OCI-LY1 (cell line): ENCODE measurements around the gene CYREN.

Source experiments
- H2AFZ ChIP-seq: fragments of 200-600 bp; sonication (generic), shearing (Covaris generic); 2 replicates; pipeline ENCODE4 v1.6.0; 2014; ENCODE audit warnings: antibody characterized with exemption, mild to moderate bottlenecking, low read length
- H3F3A ChIP-seq: fragments of 200-600 bp; sonication (generic), shearing (Covaris generic); 2 replicates; pipeline ENCODE4 v1.6.0; 2014; ENCODE audit warnings: mild to moderate bottlenecking, antibody characterized with exemption, low read length, moderate library complexity; ENCODE audit not compliant: insufficient read depth
- H3K27ac ChIP-seq: fragments of 200-600 bp; sonication (generic); 2 replicates; pipeline ENCODE4 v1.5.1; 2014; ENCODE audit warnings: low read length, mixed run types, mild to moderate bottlenecking, low read depth; ENCODE audit not compliant: poor library complexity, severe bottlenecking
- H3K27me3 ChIP-seq: fragments of 200-600 bp; sonication (generic); 2 replicates; pipeline ENCODE4 v1.6.0; 2014; ENCODE audit warnings: antibody characterized with exemption, mild to moderate bottlenecking, low read length, moderate library complexity; ENCODE audit not compliant: insufficient read depth
- H3K36me3 ChIP-seq: fragments of 200-600 bp; sonication (generic); 2 replicates; pipeline ENCODE4 v1.6.1; 2014; ENCODE audit warnings: mild to moderate bottlenecking, antibody characterized with exemption, low read length, moderate library complexity, mixed read lengths; ENCODE audit not compliant: insufficient read depth
- H3K4me1 ChIP-seq: fragments of 200-600 bp; sonication (generic); 2 replicates; pipeline ENCODE4 v1.5.1; 2014; ENCODE audit warnings: mild to moderate bottlenecking, low read length, moderate library complexity; ENCODE audit not compliant: insufficient read depth, severe bottlenecking
- H3K4me2 ChIP-seq: fragments of 200-600 bp; sonication (generic), shearing (Covaris generic); 2 replicates; pipeline ENCODE4 v1.6.1; 2014; ENCODE audit warnings: low read length
- H3K4me3 ChIP-seq: fragments of 200-600 bp; sonication (generic); 2 replicates; pipeline ENCODE4 v1.5.1; 2014; ENCODE audit warnings: low read length, low read depth, mild to moderate bottlenecking, mixed read lengths; ENCODE audit not compliant: poor library complexity, severe bottlenecking
- H3K79me2 ChIP-seq: fragments of 200-600 bp; shearing (Covaris generic); 2 replicates; pipeline ENCODE4 v1.6.1; 2016; ENCODE audit warnings: mixed run types, low read length, mixed read lengths; ENCODE audit not compliant: insufficient read depth
- H3K9ac ChIP-seq: fragments of 200-600 bp; sonication (generic), shearing (Covaris generic); 2 replicates; pipeline ENCODE4 v1.6.1; 2014; ENCODE audit warnings: mild to moderate bottlenecking, low read length, mixed read lengths
- H3K9me2 ChIP-seq: fragments of 200-600 bp; sonication (generic), shearing (Covaris generic); 2 replicates; pipeline ENCODE4 v1.6.1; 2014; ENCODE audit warnings: low read depth, mild to moderate bottlenecking, low read length, mixed read lengths
- H3K9me3 ChIP-seq: fragments of 200-600 bp; shearing (Covaris generic); 2 replicates; pipeline ENCODE4 v1.6.1; 2014; ENCODE audit warnings: low read length, mixed read lengths
- H4K20me1 ChIP-seq: fragments of 200-600 bp; sonication (generic), shearing (Covaris generic); 2 replicates; pipeline ENCODE4 v1.6.0; 2016; ENCODE audit warnings: mild to moderate bottlenecking, low read length; ENCODE audit not compliant: insufficient read depth
- CTCF ChIP-seq: fragments of 200-600 bp; sonication (generic), shearing (Covaris generic); IDR thresholded peaks from 2 replicates; pipeline ENCODE4 v1.5.1; 2017; ENCODE audit warnings: mild to moderate bottlenecking, antibody characterized with exemption, low read length, moderate library complexity, mixed read lengths
- EZH2 ChIP-seq: fragments of 200-600 bp; sonication (generic), shearing (Covaris generic); IDR thresholded peaks from 2 replicates; pipeline ENCODE4 v1.8.0; 2017; ENCODE audit warnings: borderline replicate concordance, mixed run types, mild to moderate bottlenecking, antibody characterized with exemption, low read length, moderate library complexity, mixed read lengths

CYREN gene

GRCh38 chr7:135166338-135166990 is 4.0 kb downstream of the CYREN start:
- Histone ChIP-seq H3K27me3 (no peaks in the 10 kb centered on the region), H3K4me3 (no peak overlapping the region), H3K4me1 (peaks cover 27% of the 10 kb centered on the region), H2AFZ (no peak overlapping the region), H3K79me2 (no peaks in the 10 kb centered on the region), H3F3A (no peaks in the 10 kb centered on the region), H3K9ac (no peak overlapping the region), H3K27ac (no peak overlapping the region), H3K4me2 (no peak overlapping the region), H3K9me3 (peaks cover 8% of the 10 kb centered on the region; the same call in 1 of the 2 replicates), H4K20me1 (no peaks in the 10 kb centered on the region), H3K9me2 (no peaks in the 10 kb centered on the region), H3K36me3 (peaks cover 74% of the 10 kb centered on the region)
- TF ChIP-seq CTCF (no peak), EZH2 (no peak)

- no peaks in the 10 kb centered on the region for H3K79me2 ChIP-seq
- TF ChIP-seq CTCF (no peak), EZH2 (no peak)
- H3K27ac ChIP-seq = no peak overlapping the region
- no peaks in the 10 kb centered on the region for H3F3A ChIP-seq
- H2AFZ ChIP-seq = no peak overlapping the region
- H3K4me1 ChIP-seq = peaks cover 27% of the 10 kb centered on the region
- no peak overlapping the region for H3K4me3 ChIP-seq
- no peak overlapping the region for H3K9ac ChIP-seq
- H3K36me3 ChIP-seq = peaks cover 76% of the 10 kb centered on the region
- H4K20me1 ChIP-seq = no peaks in the 10 kb centered on the region
- peaks cover 8% of the 10 kb centered on the region; the same call in 1 of the 2 replicates for H3K9me3 ChIP-seq
- no peaks in the 10 kb centered on the region for H3K9me2 ChIP-seq
- H3K27me3 ChIP-seq = no peaks in the 10 kb centered on the region
- no peak overlapping the region for H3K4me2 ChIP-seq
Measured at GRCh38 chr7:135165862-135166261, 4.6 kb downstream of the CYREN start.

DNA sequence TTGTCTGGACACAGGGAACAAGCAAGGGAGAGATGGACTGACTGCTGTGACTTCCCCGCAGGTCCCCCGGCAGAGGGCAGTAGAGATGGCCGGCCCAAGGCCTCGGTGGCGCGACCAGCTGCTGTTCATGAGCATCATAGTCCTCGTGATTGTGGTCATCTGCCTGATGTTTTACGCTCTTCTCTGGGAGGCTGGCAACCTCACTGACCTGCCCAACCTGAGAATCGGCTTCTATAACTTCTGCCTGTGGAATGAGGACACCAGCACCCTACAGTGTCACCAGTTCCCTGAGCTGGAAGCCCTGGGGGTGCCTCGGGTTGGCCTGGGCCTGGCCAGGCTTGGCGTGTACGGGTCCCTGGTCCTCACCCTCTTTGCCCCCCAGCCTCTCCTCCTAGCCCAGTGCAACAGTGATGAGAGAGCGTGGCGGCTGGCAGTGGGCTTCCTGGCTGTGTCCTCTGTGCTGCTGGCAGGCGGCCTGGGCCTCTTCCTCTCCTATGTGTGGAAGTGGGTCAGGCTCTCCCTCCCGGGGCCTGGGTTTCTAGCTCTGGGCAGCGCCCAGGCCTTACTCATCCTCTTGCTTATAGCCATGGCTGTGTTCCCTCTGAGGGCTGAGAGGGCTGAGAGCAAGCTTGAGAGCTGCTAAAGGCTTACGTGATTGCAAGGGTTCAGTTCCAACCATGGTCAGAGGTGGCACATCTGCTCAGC is 6.0 kb downstream of the CYREN start:
- Histone ChIP-seq H3K4me1 (peaks cover 36% of the 10 kb centered on the region), H3K9me2 (no peaks in the 10 kb centered on the region), H3K9ac (no peak overlapping the region), H3F3A (no peaks in the 10 kb centered on the region), H4K20me1 (no peaks in the 10 kb centered on the region), H3K4me3 (no peak overlapping the region), H2AFZ (no peak overlapping the region), H3K79me2 (no peaks in the 10 kb centered on the region), H3K27ac (no peak overlapping the region), H3K4me2 (no peak overlapping the region), H3K9me3 (peaks cover 8% of the 10 kb centered on the region; the same call in 1 of the 2 replicates), H3K27me3 (no peaks in the 10 kb centered on the region), H3K36me3 (peaks cover 76% of the 10 kb centered on the region)
- no peak for TF ChIP-seq CTCF
- TF ChIP-seq EZH2 = no peak
